Gastroesophageal sphincter (tissue), 3 donors: Measurements from ENCODE around the gene KAZN.

ENCODE experiments used
- CTCF ChIP-seq, 4 experiments: fragments of 200-600 bp in 2 of 4; fragments of 450-650 bp in 2 of 4; sonication (generic) in 1 of 4; IDR thresholded peaks; one replicate each; pipeline ENCODE4 v1.5.1; 2017 to 2019; ENCODE audit warnings: antibody characterized with exemption in 4 of 4, mild to moderate bottlenecking in 2 of 4, moderate library complexity in 2 of 4
- EP300 ChIP-seq: sonication (generic); formaldehyde crosslinking; IDR thresholded peaks from one replicate; pipeline ENCODE4 v1.6.1; 2017; ENCODE audit warnings: antibody characterized with exemption, mild to moderate bottlenecking
- POLR2A ChIP-seq, 2 donors: fragments of 450-650 bp; IDR thresholded peaks; one replicate each; pipeline ENCODE4 v1.6.1; 2017; ENCODE audit warnings: antibody characterized with exemption in 2 of 2, mild to moderate bottlenecking in 2 of 2, moderate library complexity in 1 of 2
- POLR2AphosphoS5 ChIP-seq: sonication (generic); formaldehyde crosslinking; IDR thresholded peaks from one replicate; pipeline ENCODE4 v1.6.1; 2017; ENCODE audit warnings: antibody characterized with exemption

GRCh38 chr1:14715802-14716201 lies 117.3 kb downstream of the KAZN start:
- TF ChIP-seq CTCF (IDR thresholded peaks at IDR 0.05) = no peak
- TF ChIP-seq EP300 = no peak
- no peak for TF ChIP-seq POLR2A (IDR thresholded peaks at IDR 0.05)
- no peak for TF ChIP-seq POLR2AphosphoS5
